NOMO-1 (cell line): ENCODE measurements around the gene IPO13.

Source experiments
- DNase-seq, 2 experiments: peaks; one replicate each; lab custom pipeline; 2025; ENCODE audit not compliant: unreplicated experiment in 2 of 2; lab: John Stamatoyannopoulos, UW

IPO13 gene

DNA sequence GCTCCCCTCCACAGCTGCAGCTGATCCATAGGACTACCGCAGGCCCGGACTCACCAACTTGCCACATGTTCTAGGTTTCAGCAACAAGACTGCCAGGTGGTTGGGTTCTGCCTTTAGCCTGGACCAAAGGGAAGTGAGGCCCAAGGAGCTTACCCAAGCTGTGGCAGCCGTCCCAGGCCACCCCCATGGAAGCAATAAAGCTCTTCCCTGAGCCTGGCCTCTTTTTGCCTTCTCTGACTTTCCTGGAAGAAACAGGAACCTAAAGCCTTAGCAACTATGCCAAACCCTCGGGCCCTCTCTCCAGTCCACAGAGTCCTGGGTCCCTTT is 15.8 kb upstream of the IPO13 start:
- no peak for DNase-seq

DNA sequence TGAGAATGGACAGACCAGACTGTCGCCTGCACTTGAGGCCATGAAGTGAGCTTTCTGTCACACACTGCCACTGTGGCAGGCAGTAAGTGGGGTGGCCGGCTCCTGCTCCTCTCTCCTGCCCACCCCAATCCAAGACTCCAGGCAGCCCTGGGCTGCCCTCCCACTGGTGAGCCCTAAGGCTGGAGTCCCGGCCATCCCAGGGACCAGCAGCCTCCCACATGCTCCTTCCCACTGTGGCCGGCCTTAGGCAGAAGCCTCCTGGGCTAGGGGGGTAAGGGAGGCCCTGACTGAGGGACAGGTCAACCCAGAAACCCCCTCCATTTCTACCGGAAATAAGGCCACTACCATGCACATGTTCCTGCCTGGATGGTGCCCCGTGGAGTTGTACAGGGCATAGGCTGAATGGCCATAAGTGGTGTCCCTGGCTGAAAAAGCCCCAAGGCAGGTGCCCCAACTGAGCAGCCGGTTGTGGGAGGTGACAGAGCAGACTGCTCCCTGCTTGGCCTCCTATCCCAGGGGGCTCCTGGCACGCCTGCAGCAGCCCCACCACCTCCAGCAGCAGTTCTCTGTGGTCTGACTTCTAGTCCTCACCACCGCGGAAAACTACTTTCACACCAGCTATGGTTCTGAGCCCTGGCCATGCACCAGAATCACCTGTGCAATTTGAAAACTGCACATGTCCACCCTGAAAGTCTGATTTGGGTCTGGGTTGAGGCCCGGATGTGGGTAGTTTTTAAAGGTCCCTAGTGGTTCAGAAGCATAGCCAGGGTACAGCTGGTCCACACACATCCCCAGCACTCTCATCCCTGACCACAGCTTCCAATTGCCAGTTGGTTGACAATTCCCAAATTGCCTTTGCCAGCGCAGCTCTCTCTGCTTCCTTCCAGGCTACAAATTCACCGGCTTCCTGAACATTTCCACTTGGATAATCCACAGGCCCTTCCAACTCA is 14.8 kb upstream of the IPO13 start:
- no peak for DNase-seq

DNA sequence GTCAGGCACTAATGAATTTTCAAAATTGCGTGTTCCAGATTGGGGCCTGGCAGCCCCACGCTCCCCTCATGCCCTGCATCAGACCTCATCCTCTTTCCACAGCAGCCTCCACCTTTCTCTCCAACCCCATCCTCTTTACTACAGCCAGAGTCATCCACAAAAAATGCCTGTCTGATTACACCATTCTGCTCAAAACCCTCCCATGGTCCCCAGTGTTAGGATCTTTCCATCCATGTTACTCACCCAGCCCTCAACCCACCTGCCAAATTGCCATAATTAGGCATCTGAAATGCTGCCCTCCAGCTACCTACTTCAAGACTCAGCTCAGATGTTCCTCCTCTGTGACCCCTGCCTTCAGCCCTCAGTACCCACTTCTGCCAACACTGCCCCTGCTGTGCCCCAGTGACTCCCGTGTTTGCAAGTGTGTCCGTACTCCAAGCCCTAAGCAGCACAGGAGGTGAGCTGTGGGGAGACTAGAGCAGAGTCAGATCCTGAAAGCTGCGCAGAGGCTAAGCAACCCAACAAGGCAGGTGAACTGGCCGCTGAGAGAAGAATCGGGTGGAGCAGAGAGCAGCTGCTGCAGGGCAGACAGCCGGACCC is 13.9 kb upstream of the IPO13 start:
- no peak for DNase-seq

DNA sequence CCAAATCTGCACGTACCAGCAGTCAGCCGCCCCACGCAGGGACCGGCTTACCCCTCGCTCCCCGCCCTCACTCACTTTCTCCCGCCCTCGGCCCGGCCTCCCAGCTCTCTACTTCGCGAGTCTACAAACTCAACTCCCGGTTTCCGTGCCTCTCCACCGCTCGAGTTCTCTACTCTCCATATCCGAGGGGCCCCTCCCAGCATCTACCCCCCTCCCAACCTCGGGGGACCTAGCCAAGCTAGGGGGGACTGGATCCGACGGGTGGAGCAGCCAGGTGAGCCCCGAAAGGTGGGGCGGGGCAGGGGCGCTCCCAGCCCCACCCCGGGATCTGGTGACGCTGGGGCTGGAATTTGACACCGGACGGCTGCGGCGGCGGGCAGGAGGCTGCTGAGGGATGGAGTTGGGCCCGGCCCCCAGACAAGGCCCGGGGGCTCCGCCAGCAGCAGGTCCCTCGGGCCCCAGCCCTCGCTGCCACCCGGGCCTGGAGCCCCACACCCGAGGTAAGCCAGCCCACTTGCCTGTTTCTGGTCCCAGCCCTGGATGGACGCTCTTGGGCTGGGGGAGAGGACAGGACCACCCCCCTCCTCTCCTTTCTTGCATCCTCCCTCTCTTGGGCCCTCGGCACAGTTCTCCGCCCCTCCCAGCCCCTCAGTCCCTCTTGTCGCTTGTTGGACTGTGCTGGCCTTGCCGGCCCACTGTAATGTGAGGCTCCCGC is 13.2 kb upstream of the IPO13 start, which contains the start of gene ARTN:
TSS of gene ARTN (plus strand) at position 416 of the 715 bp plus-strand sequence. CDS start 1,856 bp downstream, outside the sequence.
- no peak for DNase-seq

DNA sequence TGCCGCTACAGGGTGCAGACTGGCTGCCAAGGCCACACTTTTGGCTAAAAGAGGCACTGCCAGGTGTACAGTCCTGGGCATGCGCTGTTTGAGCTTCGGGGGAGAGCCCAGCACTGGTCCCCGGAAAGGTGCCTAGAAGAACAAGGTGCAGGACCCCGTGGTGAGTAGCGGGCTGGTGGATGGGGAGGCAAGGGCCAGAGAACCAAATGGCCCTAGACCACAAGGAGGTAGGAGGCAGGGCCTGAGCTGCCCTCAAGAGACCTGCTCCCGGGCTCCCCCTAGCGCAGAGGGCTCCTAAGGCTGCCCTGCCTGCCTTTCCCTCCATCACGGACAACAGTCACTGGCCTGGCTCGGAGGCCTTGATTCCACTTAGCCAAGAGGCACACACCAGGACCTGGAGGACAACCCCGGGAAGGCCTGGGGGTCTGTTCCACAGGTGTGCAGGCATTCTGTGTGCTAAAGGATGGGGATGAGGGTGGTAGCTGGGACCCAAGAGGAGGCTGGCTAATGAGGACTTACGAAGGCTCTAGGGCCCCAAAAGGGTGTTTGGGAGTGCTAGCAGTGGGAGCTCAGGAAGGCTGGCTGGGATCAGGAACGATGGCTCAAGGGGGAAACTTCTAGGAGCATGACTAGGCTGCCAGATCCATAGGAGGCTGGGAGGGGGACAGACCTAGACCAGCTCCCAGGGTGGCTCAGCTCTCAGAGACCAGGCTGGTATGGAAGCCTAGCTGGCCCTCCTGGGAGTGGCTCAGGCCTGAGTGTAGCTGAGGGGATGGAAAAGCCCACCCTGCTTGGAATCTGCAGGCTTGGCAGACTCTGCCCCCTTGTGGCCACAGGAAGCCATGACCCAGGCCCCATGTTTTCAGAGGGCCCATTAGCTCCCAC is 12.4 kb upstream of the IPO13 start:
- DNase-seq = peak; percentile 58 to 62

DNA sequence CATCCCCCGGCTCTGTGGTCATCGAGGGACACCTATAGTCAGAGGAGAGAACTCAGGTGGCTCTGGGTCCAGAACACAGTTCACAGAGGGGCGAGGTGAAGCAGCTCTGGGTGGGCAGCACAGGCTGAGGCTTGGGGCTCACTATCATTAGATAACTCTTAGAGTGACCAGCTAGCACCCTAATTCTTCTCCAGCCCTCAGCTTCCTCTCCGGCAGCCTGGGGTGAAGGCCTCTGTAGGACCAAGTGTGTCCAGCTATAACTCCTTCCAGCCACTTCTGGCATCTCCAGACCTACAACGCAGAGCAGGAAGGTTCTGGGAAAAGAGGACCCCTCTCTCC is 11.8 kb upstream of the IPO13 start:
- no peak for DNase-seq

DNA sequence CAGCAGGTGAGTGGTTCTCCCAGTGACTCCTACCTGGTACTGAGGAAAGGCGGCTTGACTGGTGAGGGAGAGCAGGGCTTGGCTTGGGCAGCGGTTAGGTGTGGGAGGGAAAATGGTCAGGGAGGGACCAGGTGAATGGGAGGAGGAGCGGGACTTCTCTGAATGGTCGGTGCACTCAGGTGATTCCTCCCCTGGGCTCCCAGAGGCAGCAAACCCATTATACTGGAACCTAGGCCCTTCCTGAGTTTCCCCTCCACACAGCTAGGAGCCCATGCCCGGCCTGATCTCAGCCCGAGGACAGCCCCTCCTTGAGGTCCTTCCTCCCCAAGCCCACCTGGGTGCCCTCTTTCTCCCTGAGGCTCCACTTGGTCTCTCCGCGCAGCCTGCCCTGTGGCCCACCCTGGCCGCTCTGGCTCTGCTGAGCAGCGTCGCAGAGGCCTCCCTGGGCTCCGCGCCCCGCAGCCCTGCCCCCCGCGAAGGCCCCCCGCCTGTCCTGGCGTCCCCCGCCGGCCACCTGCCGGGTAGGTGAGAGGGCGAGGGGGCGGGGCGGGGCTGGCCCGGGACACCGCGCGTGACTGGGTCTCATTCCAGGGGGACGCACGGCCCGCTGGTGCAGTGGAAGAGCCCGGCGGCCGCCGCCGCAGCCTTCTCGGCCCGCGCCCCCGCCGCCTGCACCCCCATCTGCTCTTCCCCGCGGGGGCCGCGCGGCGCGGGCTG is 10.9 kb upstream of the IPO13 start:
- no peak for DNase-seq

DNA sequence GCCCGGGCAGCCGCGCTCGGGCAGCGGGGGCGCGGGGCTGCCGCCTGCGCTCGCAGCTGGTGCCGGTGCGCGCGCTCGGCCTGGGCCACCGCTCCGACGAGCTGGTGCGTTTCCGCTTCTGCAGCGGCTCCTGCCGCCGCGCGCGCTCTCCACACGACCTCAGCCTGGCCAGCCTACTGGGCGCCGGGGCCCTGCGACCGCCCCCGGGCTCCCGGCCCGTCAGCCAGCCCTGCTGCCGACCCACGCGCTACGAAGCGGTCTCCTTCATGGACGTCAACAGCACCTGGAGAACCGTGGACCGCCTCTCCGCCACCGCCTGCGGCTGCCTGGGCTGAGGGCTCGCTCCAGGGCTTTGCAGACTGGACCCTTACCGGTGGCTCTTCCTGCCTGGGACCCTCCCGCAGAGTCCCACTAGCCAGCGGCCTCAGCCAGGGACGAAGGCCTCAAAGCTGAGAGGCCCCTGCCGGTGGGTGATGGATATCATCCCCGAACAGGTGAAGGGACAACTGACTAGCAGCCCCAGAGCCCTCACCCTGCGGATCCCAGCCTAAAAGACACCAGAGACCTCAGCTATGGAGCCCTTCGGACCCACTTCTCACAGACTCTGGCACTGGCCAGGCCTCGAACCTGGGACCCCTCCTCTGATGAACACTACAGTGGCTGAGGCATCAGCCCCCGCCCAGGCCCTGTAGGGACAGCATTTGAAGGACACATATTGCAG is 10.2 kb upstream of the IPO13 start:
- DNase-seq = no peak

DNA sequence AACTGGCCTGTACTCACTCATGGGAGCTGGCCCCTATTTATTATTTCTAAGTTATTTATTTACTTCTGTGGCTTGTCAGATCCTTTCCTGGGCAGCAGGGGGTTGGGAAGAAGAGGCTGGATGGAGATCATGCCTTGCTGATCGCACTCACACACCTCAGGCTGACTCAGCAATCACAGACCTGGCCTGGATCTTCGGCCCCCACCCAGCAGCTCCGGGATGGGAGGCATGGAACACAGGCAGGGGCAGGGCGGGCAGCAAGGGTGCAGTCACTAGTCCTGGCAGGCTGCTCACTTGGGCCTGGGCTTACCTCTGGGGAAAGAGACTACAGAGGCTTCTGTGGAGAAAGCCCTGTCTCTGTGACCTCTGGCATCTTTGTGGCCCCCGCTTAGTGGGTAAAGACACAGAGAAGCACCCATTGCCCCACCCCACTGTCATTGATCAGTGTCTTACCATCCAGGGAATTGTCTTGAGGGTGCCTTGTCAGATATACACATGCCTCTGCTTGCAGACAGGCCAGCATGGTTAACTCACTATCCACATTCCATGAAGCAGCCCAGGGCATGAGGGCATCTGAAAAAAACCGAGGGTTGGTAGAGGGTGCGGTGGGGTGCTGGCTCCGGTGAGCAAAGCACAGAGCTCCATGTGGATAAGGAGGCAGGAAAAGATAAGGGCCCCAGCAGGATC is 9.4 kb upstream of the IPO13 start:
- DNase-seq = no peak

DNA sequence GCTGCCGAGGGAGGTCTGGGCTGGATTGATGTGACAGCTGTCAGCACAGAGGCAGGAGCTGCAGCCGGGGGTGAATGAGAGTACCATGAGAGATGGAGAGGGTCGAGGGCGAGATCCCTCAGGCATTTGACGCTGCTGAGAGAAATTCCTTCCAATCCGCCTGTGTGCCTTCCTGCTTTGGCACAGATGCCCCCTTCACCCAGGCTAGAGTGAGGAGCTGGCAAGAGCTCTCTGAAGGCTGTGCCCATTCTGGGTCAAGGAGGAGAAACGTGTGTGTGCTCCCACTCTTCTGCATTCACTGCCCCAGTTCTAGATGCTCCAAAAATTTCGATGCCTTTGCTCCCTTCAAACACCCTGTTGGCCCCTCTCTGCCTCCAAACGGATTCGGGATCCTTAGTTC is 8.4 kb upstream of the IPO13 start:
- DNase-seq = no peak

DNA sequence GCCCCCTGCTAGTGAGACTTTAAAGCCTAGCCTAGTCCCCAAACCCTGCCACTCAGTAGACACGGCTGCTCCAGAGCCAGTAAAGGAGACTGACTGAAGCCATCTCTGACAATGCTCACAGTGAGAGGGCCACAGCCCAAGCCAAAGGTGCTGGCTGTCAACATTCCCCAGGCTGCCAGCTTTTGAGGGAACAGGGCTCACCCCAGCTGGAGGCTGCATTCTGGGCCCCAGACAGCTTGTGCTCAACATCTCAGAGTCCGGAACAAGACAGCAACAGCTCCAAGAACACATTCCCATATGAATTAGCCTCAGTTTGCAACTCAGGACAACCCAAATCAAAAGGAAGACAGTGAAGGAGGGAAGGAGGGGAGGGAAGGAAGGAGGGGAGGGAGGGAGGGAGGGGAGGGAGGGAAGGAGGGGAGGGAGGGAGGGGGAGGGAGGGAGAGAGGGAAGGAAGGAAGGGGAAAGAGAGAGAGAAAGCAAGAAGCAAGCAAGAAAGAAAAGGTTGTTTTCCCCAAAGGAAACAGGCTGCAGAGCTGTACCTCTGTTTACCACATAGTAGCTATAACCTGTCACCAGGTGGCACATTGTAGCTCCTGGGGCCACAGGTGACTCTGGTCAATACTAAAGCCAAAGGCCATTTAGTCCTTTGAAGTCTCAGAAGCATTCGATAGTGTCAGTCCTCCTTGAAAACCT is 7.7 kb upstream of the IPO13 start:
- no peak for DNase-seq

DNA sequence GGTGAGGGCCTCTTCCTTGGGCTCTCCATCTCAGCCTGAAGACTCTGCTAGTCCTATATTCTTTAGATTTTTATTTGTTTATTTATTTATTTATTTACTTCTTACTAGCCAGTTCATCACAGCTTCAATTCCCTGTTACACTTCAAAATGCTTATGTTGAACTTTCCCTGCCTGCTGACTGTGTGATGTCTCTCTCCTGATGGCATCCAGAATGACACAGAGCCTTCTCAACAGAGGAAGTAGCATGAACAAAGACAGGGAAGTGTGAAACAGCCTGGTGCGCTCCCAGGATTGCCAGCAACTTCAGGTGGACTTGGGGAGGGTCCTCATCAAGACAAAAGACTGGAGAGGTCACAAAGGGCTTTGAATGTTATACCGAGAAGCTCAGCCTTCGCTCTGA is 4.3 kb upstream of the IPO13 start:
- no peak for DNase-seq

DNA sequence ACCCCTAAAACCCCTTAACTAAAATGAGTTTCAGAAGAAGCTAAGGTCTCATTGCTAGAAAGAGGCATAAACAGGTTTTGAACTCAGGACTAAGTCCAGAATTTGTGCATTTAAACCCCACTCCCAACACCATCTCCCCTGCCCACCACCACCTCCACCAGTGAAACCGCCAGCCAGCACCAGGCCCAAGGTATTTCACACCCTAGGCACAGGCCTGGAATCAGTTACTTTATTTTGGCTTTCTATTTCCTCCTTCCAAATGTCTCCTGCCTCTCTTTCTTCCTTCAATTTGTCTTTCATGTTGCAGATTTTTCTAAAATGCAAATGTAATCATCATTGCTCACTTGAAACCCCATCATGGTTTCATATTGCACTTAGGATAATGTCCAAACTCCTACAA is 1.9 kb upstream of the IPO13 start:
- DNase-seq = no peak

DNA sequence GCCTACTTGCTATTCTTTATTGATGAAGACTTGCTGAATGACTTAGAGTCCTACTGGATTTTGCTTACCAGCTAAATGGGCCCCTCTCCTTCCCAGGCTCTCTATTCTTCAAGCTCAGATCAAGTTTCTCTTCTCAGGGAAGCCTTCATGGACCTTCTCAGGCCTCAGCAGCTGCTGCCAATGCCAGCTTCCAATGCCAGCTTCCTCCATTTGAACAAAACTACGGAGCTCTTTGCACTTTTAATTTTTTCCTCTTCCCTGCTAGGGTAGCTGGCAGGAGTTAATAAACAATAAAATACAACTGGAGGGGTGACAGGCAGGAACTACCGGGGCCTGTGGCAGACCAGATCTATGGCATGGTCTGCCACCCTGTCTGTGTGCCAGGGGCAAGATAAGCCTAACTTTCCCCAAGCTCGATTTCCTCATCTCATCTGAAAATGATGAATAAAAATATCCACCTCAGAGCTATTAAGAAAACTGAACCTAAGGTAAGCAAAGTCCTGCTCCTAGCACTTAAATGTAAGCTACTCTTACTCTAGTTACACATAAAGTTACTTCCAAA is 995 bp upstream of the IPO13 start:
- DNase-seq = no peak

DNA sequence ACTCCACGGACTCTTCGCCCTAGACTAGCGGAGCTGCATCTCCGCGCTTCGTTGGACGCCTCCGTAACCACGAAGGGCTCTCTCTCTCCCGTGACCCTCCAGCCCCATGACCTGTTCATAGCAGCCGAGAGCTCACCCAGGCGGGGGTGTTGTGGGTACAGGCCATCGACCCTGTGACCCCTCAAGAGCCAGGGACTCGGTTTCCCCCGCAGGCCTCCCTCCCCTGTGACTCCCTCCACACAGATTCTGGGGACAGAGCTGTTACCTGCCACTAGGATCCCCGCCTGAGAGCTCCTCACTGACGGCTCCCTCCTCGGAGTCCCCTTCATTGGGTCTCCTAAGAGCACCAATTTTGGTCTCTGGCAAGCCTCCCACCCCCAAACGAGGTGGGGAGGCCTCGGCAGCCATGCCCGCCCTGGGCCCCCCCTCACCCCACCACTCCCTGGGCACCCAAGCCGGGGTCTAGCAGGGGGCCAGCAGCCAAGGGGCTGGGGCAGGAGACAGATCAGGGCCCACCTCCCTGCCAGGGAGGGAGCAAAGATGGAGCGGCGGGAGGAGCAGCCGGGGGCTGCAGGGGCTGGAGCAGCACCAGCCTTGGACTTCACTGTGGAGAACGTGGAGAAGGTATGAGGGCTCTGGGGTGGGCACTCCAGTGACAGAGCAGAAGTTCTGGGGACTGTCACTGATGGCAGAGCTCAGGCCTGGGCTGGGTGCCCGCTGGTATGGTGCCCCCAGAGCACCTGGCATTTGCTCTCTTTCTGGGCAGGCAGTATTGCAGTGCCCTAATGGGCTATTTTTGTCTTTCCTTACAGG is 517 bp downstream of the IPO13 start:
- DNase-seq = no peak

DNA sequence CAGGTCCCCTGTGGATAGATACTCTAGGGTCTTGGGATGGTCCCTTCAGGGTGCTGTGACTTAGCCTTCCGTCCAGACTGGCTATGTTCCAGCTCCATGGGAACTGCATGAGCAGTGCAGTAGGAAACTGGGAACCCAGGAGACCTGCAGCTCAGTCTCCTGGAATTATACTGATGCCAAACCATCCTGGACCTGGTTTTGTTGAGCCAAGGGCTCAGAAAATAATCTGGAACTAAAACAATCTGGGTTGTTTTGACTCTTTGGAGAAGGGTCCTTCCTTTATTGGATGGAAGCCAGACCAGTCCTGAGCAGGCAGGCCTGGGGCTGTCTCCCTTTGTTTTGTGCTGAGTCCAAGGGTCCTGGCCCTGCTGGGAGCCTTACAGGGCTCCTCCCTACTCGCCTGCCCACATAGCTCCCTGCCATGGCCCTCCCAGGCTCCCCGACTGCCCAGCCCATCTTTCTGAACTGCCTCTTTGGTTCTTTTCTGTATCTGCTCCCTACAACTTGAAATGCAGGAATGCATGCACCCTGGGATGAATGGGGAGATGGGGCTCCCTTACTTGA is 1.2 kb downstream of the IPO13 start:
- DNase-seq = no peak

DNA sequence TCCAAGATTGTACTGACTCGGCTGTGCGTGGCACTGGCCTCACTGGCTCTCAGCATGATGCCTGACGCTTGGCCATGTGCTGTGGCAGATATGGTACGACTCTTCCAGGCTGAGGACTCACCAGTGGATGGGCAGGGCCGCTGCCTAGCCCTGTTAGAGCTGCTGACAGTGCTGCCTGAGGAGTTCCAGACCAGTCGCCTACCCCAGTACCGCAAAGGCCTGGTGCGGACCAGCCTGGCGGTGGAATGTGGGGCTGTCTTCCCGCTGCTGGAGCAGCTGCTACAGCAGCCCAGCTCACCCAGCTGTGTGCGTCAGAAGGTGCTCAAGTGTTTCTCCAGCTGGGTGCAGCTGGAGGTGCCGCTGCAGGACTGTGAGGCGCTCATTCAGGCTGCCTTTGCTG is 2.9 kb downstream of the IPO13 start:
- no peak for DNase-seq
